Immature natural killer cell (primary cell): Measurements from ENCODE around the gene F10. TPM values are rescaled to one million over a fixed set of nuclear protein-coding genes. Genes with fewer than 3 reads are reported as not detected.
A peak's percentile ranks its signal among the peaks of the same experiment; 100 is the strongest.
"Not testable (repeated sequence)": the region's sequence is repeated elsewhere in the genome, so short reads cannot be mapped to it uniquely, and the experiment has no call there.

ENCODE experiments used
- DNase-seq, 3 donors: peaks; one replicate each; pipeline ENCODE4 v3.0.0; 2022; ENCODE audit warnings: mixed read lengths in 1 of 3
- H3K27ac Mint-ChIP-seq, 6 donors: one replicate each; pipeline ENCODE4 v1.8.0; 2020; ENCODE audit warnings: mixed read lengths in 6 of 6, mild to moderate bottlenecking in 5 of 6, inconsistent platforms in 4 of 6, moderate library complexity in 3 of 6
- H3K27me3 Mint-ChIP-seq, 3 donors: one replicate each; pipeline ENCODE4 v1.8.0; 2020 to 2021; ENCODE audit warnings: low read depth in 3 of 3, mild to moderate bottlenecking in 3 of 3, mixed read lengths in 3 of 3, moderate library complexity in 3 of 3, inconsistent platforms in 1 of 3
- H3K36me3 Mint-ChIP-seq, 3 donors: one replicate each; pipeline ENCODE4 v1.8.0; 2020; ENCODE audit warnings: mixed read lengths in 3 of 3, inconsistent platforms in 2 of 3, mild to moderate bottlenecking in 2 of 3
- H3K4me1 Mint-ChIP-seq, 2 donors: one replicate each; pipeline ENCODE4 v1.8.0; 2020; ENCODE audit warnings: inconsistent platforms in 2 of 2, mild to moderate bottlenecking in 2 of 2, mixed read lengths in 2 of 2, moderate library complexity in 1 of 2
- H3K4me3 Mint-ChIP-seq, 5 donors: one replicate each; pipeline ENCODE4 v1.8.0; 2020; ENCODE audit warnings: mild to moderate bottlenecking in 5 of 5, mixed read lengths in 5 of 5, inconsistent platforms in 3 of 5, moderate library complexity in 3 of 5
- H3K9me3 Mint-ChIP-seq, 6 donors: one replicate each; pipeline ENCODE4 v1.8.0; 2020; ENCODE audit warnings: mild to moderate bottlenecking in 6 of 6, mixed read lengths in 6 of 6, inconsistent platforms in 4 of 6, moderate library complexity in 3 of 6
- polyA plus RNA-seq, 3 donors: library from polyadenylated mRNA; unstranded; fragments of 300-500 nt; fragmentation: Illumina TruSeq; gene quantifications; one replicate each; pipeline ENCODE4 v1.2.3, GENCODE V29; 2021

Gene F10
- polyA plus RNA-seq, 3 donors from 2014 or later = not detected

GRCh38 chr13:113157929-113158747 is 35.5 kb downstream of the F10 start, which contains the start of gene PROZ:
PROZ (plus strand) TSS chr13:113158648; CDS start chr13:113158661, 13 bp downstream.
- DNase-seq = no peak
- Mint-ChIP-seq H3K36me3 (no peaks in the 10 kb centered on the region), H3K9me3 (no peaks in the 10 kb centered on the region), H3K27me3 (peaks cover 10 to 19% (median 17%) of the 10 kb centered on the region in 3 donors), H3K4me3 (peak within 1 kb of the TSS in 1 of 5 donors; percentile 14), H3K27ac (peak within 1 kb of the TSS in 3 of 6 donors; percentile 6 to 73 (median 14)), H3K4me1 (peaks cover 21 to 32% of the 10 kb centered on the region in 2 donors)

- H3K4me3 Mint-ChIP-seq = no peak overlapping the region
- H3K9me3 Mint-ChIP-seq = no peaks in the 10 kb centered on the region
- peaks cover 17 to 33% of the 10 kb centered on the region in 2 donors for H3K4me1 Mint-ChIP-seq
- no peak overlapping the region for H3K27ac Mint-ChIP-seq
- no peaks in the 10 kb centered on the region for H3K36me3 Mint-ChIP-seq
- peaks cover 4 to 15% (median 12%) of the 10 kb centered on the region in 3 donors for H3K27me3 Mint-ChIP-seq
- DNase-seq = no peak
These were observed 36.3 kb downstream of the F10 start for GRCh38 chr13:113158946-113159345.

- no peaks in the 10 kb centered on the region for H3K9me3 Mint-ChIP-seq
- peak overlapping the region in 1 of 6 donors; percentile 22 for H3K27ac Mint-ChIP-seq
- peaks cover 4 to 11% (median 8%) of the 10 kb centered on the region in 3 donors for H3K27me3 Mint-ChIP-seq
- no peaks in the 10 kb centered on the region for H3K36me3 Mint-ChIP-seq
- peak overlapping the region in 1 of 5 donors; percentile 14 for H3K4me3 Mint-ChIP-seq
- DNase-seq = no peak
- H3K4me1 Mint-ChIP-seq = peaks cover 13 to 34% of the 10 kb centered on the region in 2 donors
These were observed 37.1 kb downstream of the F10 start for GRCh38 chr13:113159701-113160100.

- Mint-ChIP-seq H3K4me3 (peak overlapping the region in 4 of 5 donors; percentile 61 to 78 (median 68)), H3K27me3 (peaks cover 1 to 9% (median 2%) of the 10 kb centered on the region in 3 donors), H3K4me1 (peaks cover 10 to 34% of the 10 kb centered on the region in 2 donors), H3K36me3 (no peaks in the 10 kb centered on the region), H3K27ac (peak overlapping the region in 5 of 6 donors; percentile 28 to 80 (median 73)), H3K9me3 (no peaks in the 10 kb centered on the region)
- no peak for DNase-seq
These were observed 38.4 kb downstream of the F10 start for GRCh38 chr13:113160983-113161382.

GRCh38 chr13:113161433-113161832 is 38.8 kb downstream of the F10 start:
- H3K27ac Mint-ChIP-seq = peak overlapping the region in 4 of 6 donors; percentile 28 to 80 (median 75)
- H3K9me3 Mint-ChIP-seq = no peaks in the 10 kb centered on the region
- H3K27me3 Mint-ChIP-seq = peaks cover 1 to 9% (median 2%) of the 10 kb centered on the region in 3 donors
- DNase-seq = no peak
- H3K4me3 Mint-ChIP-seq = peak overlapping the region; percentile 55 to 78 (median 63)
- H3K36me3 Mint-ChIP-seq = no peaks in the 10 kb centered on the region
- H3K4me1 Mint-ChIP-seq = peaks cover 14 to 38% of the 10 kb centered on the region in 2 donors

GRCh38 chr13:113161975-113162374 is 39.4 kb downstream of the F10 start:
- H3K27ac Mint-ChIP-seq, H3K4me3 Mint-ChIP-seq, DNase-seq, H3K36me3 Mint-ChIP-seq, H3K27me3 Mint-ChIP-seq, H3K9me3 Mint-ChIP-seq: not testable (repeated sequence)
- peaks cover 17 to 41% of the 10 kb centered on the region in 2 donors for H3K4me1 Mint-ChIP-seq

- Mint-ChIP-seq H3K9me3 (no peaks in the 10 kb centered on the region), H3K27ac (peak overlapping the region in 4 of 6 donors; percentile 4 to 66 (median 44))
- DNase-seq = no peak
These were observed 40.4 kb downstream of the F10 start for GRCh38 chr13:113162783-113163685.

GRCh38 chr13:113164492-113164891 is 41.9 kb downstream of the F10 start:
- Mint-ChIP-seq H3K27me3 (peaks cover 0 to 10% (median 1%) of the 10 kb centered on the region in 3 donors), H3K4me3 (peak overlapping the region in 2 of 5 donors; percentile 52 to 58), H3K4me1 (peaks cover 30 to 56% of the 10 kb centered on the region in 2 donors), H3K27ac (peak overlapping the region in 3 of 6 donors; percentile 17 to 66 (median 25)), H3K36me3 (peaks cover 6 to 21% (median 20%) of the 10 kb centered on the region in 3 donors), H3K9me3 (no peaks in the 10 kb centered on the region)
- peak in 1 of 3 donors; percentile 41 for DNase-seq

More at GRCh38 chr13:113162783-113163685, 40.4 kb downstream of the F10 start:
- Mint-ChIP-seq H3K4me1 (peaks cover 21 to 46% of the 10 kb centered on the region in 2 donors), H3K4me3 (peak overlapping the region in 4 of 5 donors; percentile 38 to 68 (median 64)), H3K36me3 (peaks cover 0 to 9% (median 7%) of the 10 kb centered on the region in 3 donors), H3K27me3 (peaks cover 1 to 11% (median 2%) of the 10 kb centered on the region in 3 donors)

GRCh38 chr13:113166266-113166665 is 43.7 kb downstream of the F10 start:
- DNase-seq = no peak
- Mint-ChIP-seq H3K4me3 (peak overlapping the region in 1 of 5 donors; percentile 33), H3K4me1 (peaks cover 44 to 64% of the 10 kb centered on the region in 2 donors), H3K36me3 (peaks cover 10 to 29% (median 25%) of the 10 kb centered on the region in 3 donors), H3K9me3 (no peaks in the 10 kb centered on the region), H3K27me3 (peaks cover 0 to 5% (median 0%) of the 10 kb centered on the region in 3 donors), H3K27ac (peak overlapping the region in 3 of 6 donors; percentile 19 to 58 (median 36))

- DNase-seq = no peak
- H3K9me3 Mint-ChIP-seq = no peaks in the 10 kb centered on the region
- H3K4me1 Mint-ChIP-seq = peaks cover 45 to 66% of the 10 kb centered on the region in 2 donors
- H3K27me3 Mint-ChIP-seq = peaks cover 0 to 5% (median 0%) of the 10 kb centered on the region in 3 donors
- H3K36me3 Mint-ChIP-seq = peaks cover 10 to 29% (median 25%) of the 10 kb centered on the region in 3 donors
- H3K4me3 Mint-ChIP-seq = no peak overlapping the region
- H3K27ac Mint-ChIP-seq = peak overlapping the region in 2 of 6 donors; percentile 19 to 38
These were observed 44.1 kb downstream of the F10 start for GRCh38 chr13:113166681-113167080.

GRCh38 chr13:113167155-113167554 is 44.6 kb downstream of the F10 start:
- Mint-ChIP-seq H3K27me3 (peaks cover 0 to 5% (median 0%) of the 10 kb centered on the region in 3 donors), H3K4me1 (peaks cover 50 to 70% of the 10 kb centered on the region in 2 donors), H3K27ac (peak overlapping the region in 1 of 6 donors; percentile 38), H3K4me3 (no peak overlapping the region), H3K36me3 (peaks cover 10 to 29% (median 25%) of the 10 kb centered on the region in 3 donors), H3K9me3 (no peaks in the 10 kb centered on the region)
- no peak for DNase-seq

- H3K36me3 Mint-ChIP-seq = peaks cover 10 to 29% (median 25%) of the 10 kb centered on the region in 3 donors
- peaks cover 53 to 74% of the 10 kb centered on the region in 2 donors for H3K4me1 Mint-ChIP-seq
- H3K9me3 Mint-ChIP-seq = no peaks in the 10 kb centered on the region
- peak overlapping the region in 1 of 6 donors; percentile 38 for H3K27ac Mint-ChIP-seq
- no peak overlapping the region for H3K4me3 Mint-ChIP-seq
- no peak for DNase-seq
- H3K27me3 Mint-ChIP-seq = peaks cover 0 to 5% (median 0%) of the 10 kb centered on the region in 3 donors
These were observed 45.0 kb downstream of the F10 start for GRCh38 chr13:113167575-113167974.

- Mint-ChIP-seq H3K4me3 (no peak overlapping the region), H3K4me1 (peaks cover 59 to 75% of the 10 kb centered on the region in 2 donors), H3K9me3 (no peaks in the 10 kb centered on the region), H3K27ac (peak overlapping the region in 1 of 6 donors; percentile 38), H3K36me3 (peaks cover 10 to 34% (median 25%) of the 10 kb centered on the region in 3 donors), H3K27me3 (peaks cover 0 to 5% (median 0%) of the 10 kb centered on the region in 3 donors)
- DNase-seq = no peak
These were observed 45.6 kb downstream of the F10 start for GRCh38 chr13:113168211-113168610.
